HepG2 (cell line): Measurements from ENCODE around the gene CHST4. TPM values are rescaled to one million over a fixed set of nuclear protein-coding genes. Genes with fewer than 3 reads are reported as not detected.

Experiments used
- CC2D1A ChIP-seq: sonication (generic); formaldehyde crosslinking; IDR thresholded peaks from 2 replicates; pipeline ENCODE4 v1.8.1; 2023; ENCODE audit warnings: mild to moderate bottlenecking, missing genetic modification reagents
- EEA1 ChIP-seq: sonication (generic); formaldehyde crosslinking; IDR thresholded peaks from 2 replicates; pipeline ENCODE4 v1.5.1; 2020; ENCODE audit warnings: mild to moderate bottlenecking, missing genetic modification reagents, borderline replicate concordance
- ELF4 ChIP-seq: sonication (generic); formaldehyde crosslinking; IDR thresholded peaks from 2 replicates; pipeline ENCODE4 v1.5.0; 2020; ENCODE audit warnings: missing genetic modification reagents, mild to moderate bottlenecking, moderate library complexity, borderline replicate concordance
- KMT2B ChIP-seq: IDR thresholded peaks from 2 replicates; pipeline ENCODE4 v1.6.1; 2016; ENCODE audit warnings: missing genetic modification reagents, missing compliant biosample characterization
- NFATC3 ChIP-seq: sonication (generic); formaldehyde crosslinking; IDR thresholded peaks from 2 replicates; pipeline ENCODE4 v1.5.1; 2020; ENCODE audit warnings: mild to moderate bottlenecking, missing genetic modification reagents
- NR2F6 ChIP-seq, 2 experiments: IDR thresholded peaks; 2 replicates each; pipeline ENCODE4 v1.6.1; 2016; ENCODE audit warnings: antibody characterized with exemption in 1 of 2, mild to moderate bottlenecking in 1 of 2
- PHF8 ChIP-seq: sonication (generic); formaldehyde crosslinking; IDR thresholded peaks from 2 replicates; pipeline ENCODE4 v1.5.0; 2020; ENCODE audit warnings: missing genetic modification reagents
- SALL1 ChIP-seq: sonication (generic); formaldehyde crosslinking; IDR thresholded peaks from 2 replicates; pipeline ENCODE4 v1.8.0; 2022; ENCODE audit warnings: mild to moderate bottlenecking, missing genetic modification reagents
- SMAD3 ChIP-seq: sonication (generic); formaldehyde crosslinking; IDR thresholded peaks from 2 replicates; pipeline ENCODE4 v1.4.0; 2020; ENCODE audit warnings: missing genetic modification reagents
- TEAD2 ChIP-seq: sonication (generic); formaldehyde crosslinking; IDR thresholded peaks from 2 replicates; pipeline ENCODE4 v1.9.0; 2021; ENCODE audit warnings: missing genetic modification reagents
- ZBTB46 ChIP-seq: sonication (generic); formaldehyde crosslinking; IDR thresholded peaks from 2 replicates; pipeline ENCODE4 v1.4.0; 2020; ENCODE audit warnings: mild to moderate bottlenecking, missing genetic modification reagents, borderline replicate concordance
- ZMAT3 ChIP-seq: sonication (generic); formaldehyde crosslinking; conservative IDR thresholded peaks from 2 replicates; pipeline ENCODE4 v1.7.0; 2021; ENCODE audit warnings: missing genetic modification reagents
- ZNF251 ChIP-seq: sonication (generic); formaldehyde crosslinking; IDR thresholded peaks from 2 replicates; pipeline ENCODE4 v1.9.0; 2021; ENCODE audit warnings: mild to moderate bottlenecking, missing genetic modification reagents
- ZNF274 ChIP-seq: sonication (generic); formaldehyde crosslinking; IDR thresholded peaks from 2 replicates; pipeline ENCODE4 v1.5.1; 2020; ENCODE audit warnings: mild to moderate bottlenecking, missing genetic modification reagents
- ZNF292 ChIP-seq: sonication (generic); formaldehyde crosslinking; IDR thresholded peaks from 2 replicates; pipeline ENCODE4 v1.8.1; 2022; ENCODE audit warnings: mild to moderate bottlenecking, low read depth, missing genetic modification reagents, borderline replicate concordance
- ZNF331 ChIP-seq: sonication (generic); formaldehyde crosslinking; IDR thresholded peaks from 2 replicates; pipeline ENCODE4 v1.4.0; 2020; ENCODE audit warnings: missing genetic modification reagents
- ZNF343 ChIP-seq: sonication (generic); formaldehyde crosslinking; IDR thresholded peaks from 2 replicates; pipeline ENCODE4 v1.4.0; 2020; ENCODE audit warnings: mild to moderate bottlenecking, missing genetic modification reagents
- ZNF530 ChIP-seq: sonication (generic); formaldehyde crosslinking; IDR thresholded peaks from 2 replicates; pipeline ENCODE4 v1.5.0; 2020; ENCODE audit warnings: low read depth, mild to moderate bottlenecking, missing genetic modification reagents
- ZNF605 ChIP-seq: sonication (generic); formaldehyde crosslinking; IDR thresholded peaks from 2 replicates; pipeline ENCODE4 v1.8.0; 2022; ENCODE audit warnings: mild to moderate bottlenecking, missing genetic modification reagents
- ZNF720 ChIP-seq: sonication (generic); formaldehyde crosslinking; IDR thresholded peaks from 2 replicates; pipeline ENCODE4 v1.4.0; 2020; ENCODE audit warnings: missing genetic modification reagents
- ZNF841 ChIP-seq: sonication (generic); formaldehyde crosslinking; IDR thresholded peaks from 2 replicates; pipeline ENCODE4 v1.8.1; 2023; ENCODE audit warnings: missing genetic modification reagents, borderline replicate concordance
- ZSCAN22 ChIP-seq: sonication (generic); formaldehyde crosslinking; IDR thresholded peaks from 2 replicates; pipeline ENCODE4 v1.4.0; 2020; ENCODE audit warnings: mild to moderate bottlenecking, missing genetic modification reagents
- polyA plus RNA-seq, 8 experiments: library from polyadenylated mRNA; depleted of rRNA in 3 of 8; stranded (reverse) in 7 of 8; unstranded in 1 of 8; fragments of >200 nt; fragmentation: Illumina TruSeq in 4 of 8; extraction: Trizol in 4 of 8; gene quantifications; 2 replicates each; pipeline versions ENCODE4 v1.2.1 to v1.2.3, GENCODE V29; 2011 to 2016; ENCODE audit warnings: low read depth in 4 of 8, missing spikeins in 1 of 8, mixed read lengths in 1 of 8; ENCODE audit not compliant: insufficient read depth in 1 of 8
- total RNA-seq, 5 experiments: library from RNA; depleted of rRNA; stranded (reverse); fragments of >200 nt; fragmentation: Illumina TruSeq; extraction: Trizol; gene quantifications; 2 replicates each; pipeline ENCODE4 v1.2.3, GENCODE V29; 2016; ENCODE audit warnings: low read depth in 1 of 5
- TF ChIP-seq, protein P1 (sequence below), 2 experiments: sonication (generic) in 1 of 2; formaldehyde crosslinking in 1 of 2; IDR thresholded peaks; 2 replicates each; pipeline versions ENCODE4 v1.4.0 to v1.6.1; 2016 to 2020; ENCODE audit warnings: borderline replicate concordance in 1 of 2, low read depth in 1 of 2, mild to moderate bottlenecking in 1 of 2, missing genetic modification reagents in 1 of 2
- TF ChIP-seq, protein P2 (sequence below): fragments of 450-650 bp; IDR thresholded peaks from 2 replicates; pipeline ENCODE4 v1.6.1; 2016

The CHST4 gene
- total and polyA plus RNA-seq, 2 of the 13 experiments (the other 11 are each of a cell fraction or from before 2014, with no cell fraction given): not detected

GRCh38 chr16:71584543-71585317 lies 58.5 kb downstream of the CHST4 start (continued):
- no peak for TF ChIP-seq ZNF530 (CRISPR knock-in tag)
- TF ChIP-seq KMT2B (CRISPR knock-in tag): no peak
- no peak for TF ChIP-seq ZNF720 (CRISPR knock-in tag)
- no peak for TF ChIP-seq ZNF274 (CRISPR knock-in tag)
- no peak for TF ChIP-seq NR2F6 (IDR thresholded peaks at IDR 0.05)
- no peak for TF ChIP-seq NR2F6 (CRISPR knock-in tag; IDR thresholded peaks at IDR 0.05)
- TF ChIP-seq ZNF331 (CRISPR knock-in tag): no peak
- TF ChIP-seq ZNF292 (CRISPR knock-in tag): no peak
- no peak for TF ChIP-seq PHF8 (CRISPR knock-in tag)
- no peak for TF ChIP-seq ZNF605
- TF ChIP-seq ELF4: peak; percentile 68; the same call in 1 of the 2 replicates
- no peak for TF ChIP-seq ZSCAN22 (CRISPR knock-in tag)
- no peak for TF ChIP-seq CC2D1A
- TF ChIP-seq, protein P1, sequence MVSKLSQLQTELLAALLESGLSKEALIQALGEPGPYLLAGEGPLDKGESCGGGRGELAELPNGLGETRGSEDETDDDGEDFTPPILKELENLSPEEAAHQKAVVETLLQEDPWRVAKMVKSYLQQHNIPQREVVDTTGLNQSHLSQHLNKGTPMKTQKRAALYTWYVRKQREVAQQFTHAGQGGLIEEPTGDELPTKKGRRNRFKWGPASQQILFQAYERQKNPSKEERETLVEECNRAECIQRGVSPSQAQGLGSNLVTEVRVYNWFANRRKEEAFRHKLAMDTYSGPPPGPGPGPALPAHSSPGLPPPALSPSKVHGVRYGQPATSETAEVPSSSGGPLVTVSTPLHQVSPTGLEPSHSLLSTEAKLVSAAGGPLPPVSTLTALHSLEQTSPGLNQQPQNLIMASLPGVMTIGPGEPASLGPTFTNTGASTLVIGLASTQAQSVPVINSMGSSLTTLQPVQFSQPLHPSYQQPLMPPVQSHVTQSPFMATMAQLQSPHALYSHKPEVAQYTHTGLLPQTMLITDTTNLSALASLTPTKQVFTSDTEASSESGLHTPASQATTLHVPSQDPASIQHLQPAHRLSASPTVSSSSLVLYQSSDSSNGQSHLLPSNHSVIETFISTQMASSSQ (IDR thresholded peaks at IDR 0.05; ENCODE audit: low read depth): 0 out of 2 replicates have a peak, but pooled peaks have one; percentile 30
- TF ChIP-seq, protein P1 (CRISPR knock-in tag; IDR thresholded peaks at IDR 0.05; ENCODE audit: borderline replicate concordance): no peak
- TF ChIP-seq ZNF343 (CRISPR knock-in tag): peak; percentile 56; the same call in 1 of the 2 replicates
- no peak for TF ChIP-seq ZNF841 (CRISPR knock-in tag)
- no peak for TF ChIP-seq NFATC3
- TF ChIP-seq, protein P2, sequence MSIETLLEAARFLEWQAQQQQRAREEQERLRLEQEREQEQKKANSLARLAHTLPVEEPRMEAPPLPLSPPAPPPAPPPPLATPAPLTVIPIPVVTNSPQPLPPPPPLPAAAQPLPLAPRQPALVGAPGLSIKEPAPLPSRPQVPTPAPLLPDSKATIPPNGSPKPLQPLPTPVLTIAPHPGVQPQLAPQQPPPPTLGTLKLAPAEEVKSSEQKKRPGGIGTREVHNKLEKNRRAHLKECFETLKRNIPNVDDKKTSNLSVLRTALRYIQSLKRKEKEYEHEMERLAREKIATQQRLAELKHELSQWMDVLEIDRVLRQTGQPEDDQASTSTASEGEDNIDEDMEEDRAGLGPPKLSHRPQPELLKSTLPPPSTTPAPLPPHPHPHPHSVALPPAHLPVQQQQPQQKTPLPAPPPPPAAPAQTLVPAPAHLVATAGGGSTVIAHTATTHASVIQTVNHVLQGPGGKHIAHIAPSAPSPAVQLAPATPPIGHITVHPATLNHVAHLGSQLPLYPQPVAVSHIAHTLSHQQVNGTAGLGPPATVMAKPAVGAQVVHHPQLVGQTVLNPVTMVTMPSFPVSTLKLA: no peak
- TF ChIP-seq ZMAT3 (CRISPR knock-in tag): no peak; the same call in 1 of the 2 replicates
- TF ChIP-seq EEA1 (CRISPR knock-in tag): no peak
- TF ChIP-seq SALL1 (CRISPR knock-in tag): peak; percentile 20; the same call in 1 of the 2 replicates
- TF ChIP-seq ZBTB46 (CRISPR knock-in tag): 0 out of 2 replicates have a peak, but pooled peaks have one; percentile 63
- TF ChIP-seq SMAD3 (CRISPR knock-in tag): no peak
- no peak for TF ChIP-seq ZNF251 (CRISPR knock-in tag)
- TF ChIP-seq TEAD2 (CRISPR knock-in tag): no peak
